Measurements from ENCODE around the gene EFHD2.
"Not testable (repeated sequence)": the region's sequence is repeated elsewhere in the genome, so short reads cannot be mapped to it uniquely, and the experiment has no call there.

The EFHD2 gene

DNA sequence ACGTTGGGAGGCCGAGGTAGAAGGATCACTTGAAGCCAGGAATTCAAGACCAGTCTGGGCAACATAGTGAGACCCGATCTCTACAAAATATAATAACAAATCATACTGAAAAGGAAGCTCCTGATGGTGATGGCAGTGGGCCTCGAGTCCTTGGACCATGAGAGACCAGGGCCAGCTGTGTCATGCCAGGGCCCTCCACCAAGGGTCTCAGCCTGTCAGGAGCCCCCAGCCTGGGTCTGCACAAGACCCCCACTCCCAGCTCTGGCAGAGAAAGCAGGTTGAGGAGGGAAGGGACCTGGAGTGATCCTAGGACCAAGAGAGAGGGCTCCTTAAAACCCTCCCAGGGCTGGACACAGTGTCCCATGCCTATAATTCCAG is 21.9 kb downstream of the EFHD2 start:
- DNase-seq, result no peak

DNA sequence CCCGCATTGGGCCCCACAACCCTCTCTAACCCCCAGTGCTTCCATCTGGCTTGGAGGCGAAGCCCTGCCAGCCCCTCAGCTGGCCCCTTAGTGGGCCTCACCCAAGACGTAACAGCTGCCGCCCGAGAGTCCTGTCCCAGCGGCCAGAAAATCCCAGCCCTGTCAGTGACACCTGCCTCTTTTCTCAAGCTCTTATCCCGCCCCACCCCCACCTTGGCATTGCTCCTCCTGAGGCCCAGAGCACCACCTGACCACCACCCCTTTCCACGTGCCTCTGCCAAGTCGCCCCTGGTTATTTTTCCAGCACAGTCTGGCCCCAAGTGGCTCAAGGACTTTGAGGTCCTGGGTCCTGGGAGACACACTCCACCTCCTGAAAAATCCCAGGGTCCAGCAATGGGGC is 22.6 kb downstream of the EFHD2 start:
- DNase-seq, result no peak

DNA sequence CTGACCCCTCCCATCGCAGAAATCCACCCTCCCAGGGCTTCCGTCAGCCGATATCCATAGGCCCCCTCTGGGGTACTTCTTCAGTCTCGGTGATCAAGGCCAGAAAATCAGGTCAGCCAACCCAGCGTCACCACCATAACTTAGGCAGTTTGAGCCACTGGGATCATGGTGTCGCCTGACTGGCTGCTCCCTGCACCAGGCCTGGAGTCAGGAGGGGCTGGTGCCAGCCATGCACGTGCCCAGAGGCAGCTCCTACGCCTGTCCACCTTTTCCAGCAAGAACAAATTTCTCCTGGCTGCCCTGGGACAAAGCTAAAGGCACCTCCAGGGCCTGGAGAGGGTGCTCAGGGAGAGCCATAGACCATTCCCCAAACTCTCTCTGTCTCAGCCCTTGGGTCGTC is 23.8 kb downstream of the EFHD2 start:
- DNase-seq, result no peak

DNA sequence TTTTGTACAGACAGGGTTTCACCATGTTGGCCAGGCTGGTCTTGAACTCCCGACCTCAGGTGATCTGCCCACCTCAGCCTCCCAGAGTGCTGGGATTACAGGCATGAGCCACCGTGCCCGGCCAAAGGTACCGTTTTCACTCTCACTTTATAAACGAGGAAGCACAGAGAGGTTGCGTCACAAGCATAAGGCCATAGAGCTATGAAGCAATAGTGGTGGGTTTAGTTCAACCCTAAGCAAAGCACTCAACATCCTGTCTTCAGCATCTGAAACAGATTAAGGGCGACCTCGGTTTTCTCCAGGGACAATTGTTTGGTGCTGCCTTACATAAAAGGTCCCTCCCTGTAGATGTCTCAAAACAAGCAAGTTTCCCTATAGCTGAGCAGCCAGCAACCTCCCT is 25.1 kb downstream of the EFHD2 start:
- not testable (repeated sequence) for DNase-seq

DNA sequence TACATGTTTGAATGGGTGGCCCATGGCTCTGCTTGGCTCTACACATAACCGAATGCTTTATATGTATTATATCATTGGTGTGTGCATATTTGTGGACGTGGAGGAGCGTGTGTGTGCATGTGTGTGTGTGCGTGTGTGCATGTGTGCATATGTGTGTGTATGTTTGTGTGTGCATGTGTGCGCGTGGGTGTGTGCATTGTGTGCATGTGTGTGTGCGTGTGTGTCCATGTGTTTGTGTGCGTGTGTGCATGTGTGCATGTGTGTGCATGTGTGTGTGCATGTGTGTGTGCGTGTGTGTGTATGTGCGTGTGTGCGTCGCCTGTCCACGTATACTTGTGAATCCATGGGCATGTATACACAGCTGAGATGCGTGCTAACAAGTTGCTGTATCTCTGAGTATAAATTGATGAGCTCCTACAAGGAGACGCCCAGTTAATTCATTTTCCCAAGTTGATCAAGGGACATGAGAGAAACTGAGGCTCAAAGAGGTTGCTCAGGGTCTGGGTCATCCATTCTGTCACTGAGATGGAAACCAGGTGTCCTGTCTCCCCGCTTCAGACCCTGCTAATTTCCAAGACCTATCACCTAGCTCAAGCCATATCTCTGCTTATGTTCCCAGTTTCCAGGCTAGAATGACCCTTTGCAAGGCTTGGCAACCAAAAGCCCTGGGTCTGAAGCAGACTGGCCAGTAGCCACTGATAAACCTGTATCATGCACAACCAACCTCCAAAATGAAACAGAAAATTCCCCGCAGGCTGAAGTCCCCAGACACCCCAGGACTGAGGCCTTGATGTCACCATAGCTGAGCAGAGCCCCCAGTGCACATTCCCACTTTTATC is 25.8 kb downstream of the EFHD2 start:
- DNase-seq, result no peak

DNA sequence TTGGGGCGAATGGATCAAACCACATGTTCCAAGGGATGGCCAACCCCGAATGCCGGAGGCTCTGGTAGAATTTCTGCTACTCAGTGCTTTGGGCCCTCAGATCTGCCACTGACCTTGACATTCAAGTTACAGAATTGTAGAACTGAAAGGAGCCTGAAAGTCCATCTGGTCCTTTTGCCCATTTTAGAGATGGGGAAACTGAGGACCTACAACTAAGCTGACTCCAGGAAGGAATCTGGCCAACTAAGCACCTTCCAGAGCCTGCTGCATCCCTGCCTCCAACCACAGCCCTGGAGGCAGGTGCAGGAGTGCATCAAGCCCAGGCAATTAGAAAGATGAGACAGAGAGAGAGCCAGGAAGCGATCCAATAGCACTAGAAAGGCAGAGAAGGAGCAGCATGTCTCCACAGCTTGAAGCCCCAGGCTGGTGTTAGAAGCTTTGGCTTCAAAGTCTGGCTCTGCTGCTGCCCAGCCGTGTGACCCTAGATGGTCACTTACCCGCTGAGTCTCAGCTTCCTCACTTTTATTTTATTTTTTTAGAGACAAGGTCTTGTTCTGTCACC is 27.3 kb downstream of the EFHD2 start:
- DNase-seq, result no peak

DNA sequence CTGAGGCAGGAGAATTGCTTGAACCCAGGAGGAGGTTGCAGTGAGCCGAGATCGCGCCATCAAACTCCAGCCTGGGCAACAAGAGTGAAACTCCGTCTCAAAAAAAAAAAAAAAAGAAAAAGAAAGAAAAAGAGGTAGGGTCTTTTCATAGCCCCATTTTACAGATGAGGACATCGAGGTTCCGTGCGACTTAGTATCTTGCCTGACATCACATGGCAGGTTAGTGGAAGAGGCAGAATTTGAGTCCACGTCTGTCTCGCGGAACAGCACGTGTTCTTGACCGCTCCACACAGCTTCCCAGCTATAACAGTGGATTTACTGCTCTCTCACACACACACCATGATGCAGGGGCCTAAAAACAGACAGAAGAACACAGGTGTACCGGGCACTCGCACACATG is 29.6 kb downstream of the EFHD2 start:
- DNase-seq, result no peak

GRCh38 chr1:15440357-15440756 is 30.7 kb downstream of the EFHD2 start:
- no peak for DNase-seq

DNA sequence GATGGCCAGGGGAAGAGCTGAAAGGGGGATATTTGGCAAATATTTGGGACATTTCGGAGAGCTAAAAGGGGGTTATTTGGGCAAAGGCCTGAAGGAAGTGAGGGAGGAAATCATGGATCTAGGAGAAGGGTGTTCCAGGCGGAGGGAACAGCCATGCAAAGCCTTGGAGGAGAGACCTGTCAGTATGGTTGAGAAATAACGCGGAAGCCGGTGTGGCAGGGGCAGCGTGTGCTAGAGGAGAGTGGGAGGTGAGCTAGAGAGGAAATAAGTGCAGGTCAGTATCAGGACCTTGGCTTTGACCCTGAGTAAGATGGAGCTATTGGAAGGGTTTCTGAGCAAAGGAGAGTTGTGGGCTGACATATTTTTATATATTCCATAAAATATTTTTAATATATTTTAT is 31.6 kb downstream of the EFHD2 start:
- no peak for DNase-seq

DNA sequence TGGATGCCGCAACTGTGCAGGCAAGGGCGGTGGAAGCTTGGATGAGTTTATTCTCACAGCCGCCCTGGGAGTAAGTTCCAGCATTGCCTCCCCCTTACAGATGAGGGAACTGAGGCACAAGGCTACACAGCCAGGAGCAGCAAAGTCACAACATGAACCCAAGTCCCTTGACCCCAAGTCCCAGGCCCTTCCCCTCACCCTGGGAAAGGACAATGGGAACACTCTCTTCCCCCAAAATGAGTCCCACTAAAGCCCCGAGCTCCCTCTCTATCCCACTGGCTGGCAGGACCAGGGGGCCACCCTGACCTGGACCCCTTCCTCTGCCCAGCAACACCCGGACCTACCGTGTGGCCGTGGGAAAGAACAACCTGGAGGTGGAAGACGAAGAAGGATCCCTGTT is 32.4 kb downstream of the EFHD2 start:
- DNase-seq, result no peak

DNA sequence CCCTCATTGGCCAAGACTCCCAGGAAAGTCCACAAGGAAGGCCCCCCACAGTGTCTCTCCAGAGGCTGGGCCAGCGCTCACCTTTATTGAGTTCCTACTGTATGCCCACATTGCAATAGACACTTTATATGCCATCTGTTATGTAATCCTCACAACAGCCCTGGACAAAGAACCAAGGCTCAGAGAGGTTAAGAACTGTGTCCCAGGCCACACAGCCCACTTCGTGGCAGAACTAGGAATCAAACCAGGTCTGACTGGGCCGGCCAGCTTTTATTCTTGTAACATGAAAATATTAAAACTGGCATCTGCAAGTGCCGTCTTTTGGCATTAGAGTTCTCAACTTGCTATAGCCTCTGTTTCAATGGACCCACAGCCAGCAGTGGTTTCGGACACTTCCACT is 33.1 kb downstream of the EFHD2 start:
- DNase-seq, result no peak

GRCh38 chr1:15443281-15443680 is 33.6 kb downstream of the EFHD2 start:
- DNase-seq, result no peak

GRCh38 chr1:15444468-15445389 is 35.0 kb downstream of the EFHD2 start:
- no peak for DNase-seq

DNA sequence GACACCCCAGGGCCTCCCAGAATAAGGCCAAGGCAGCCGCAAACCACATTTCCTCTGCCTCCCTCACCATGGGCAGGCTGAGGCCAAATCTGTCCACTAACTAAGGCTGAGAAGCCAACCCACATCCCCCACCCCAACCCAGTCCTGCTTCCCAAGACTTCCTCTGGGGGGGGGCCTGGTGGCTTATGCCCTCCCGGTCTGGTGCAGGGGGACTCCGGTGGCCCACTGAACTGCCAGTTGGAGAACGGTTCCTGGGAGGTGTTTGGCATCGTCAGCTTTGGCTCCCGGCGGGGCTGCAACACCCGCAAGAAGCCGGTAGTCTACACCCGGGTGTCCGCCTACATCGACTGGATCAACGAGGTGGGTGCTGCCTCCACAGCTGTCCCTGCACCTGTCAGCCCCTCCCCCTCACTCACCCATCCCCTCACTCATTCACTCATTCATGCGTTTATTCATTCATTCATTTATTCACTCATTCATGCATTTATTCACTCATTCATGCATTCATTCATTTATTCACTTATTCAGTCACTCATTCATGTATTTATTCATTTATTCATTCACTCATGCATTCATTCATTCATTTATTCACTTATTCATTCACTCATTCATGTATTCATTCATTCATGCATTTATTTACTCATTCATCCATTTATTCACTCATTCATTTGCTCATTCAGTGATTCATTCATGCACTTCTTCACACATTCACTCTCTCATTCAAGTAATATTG is 35.9 kb downstream of the EFHD2 start:
- no peak for DNase-seq

GRCh38 chr1:15446212-15446611 is 36.5 kb downstream of the EFHD2 start:
- DNase-seq, result no peak

- no peak for DNase-seq
Measured at GRCh38 chr1:15448877-15449462, 39.3 kb downstream of the EFHD2 start.

GRCh38 chr1:15449567-15449966 is 39.9 kb downstream of the EFHD2 start:
- no peak for DNase-seq

DNA sequence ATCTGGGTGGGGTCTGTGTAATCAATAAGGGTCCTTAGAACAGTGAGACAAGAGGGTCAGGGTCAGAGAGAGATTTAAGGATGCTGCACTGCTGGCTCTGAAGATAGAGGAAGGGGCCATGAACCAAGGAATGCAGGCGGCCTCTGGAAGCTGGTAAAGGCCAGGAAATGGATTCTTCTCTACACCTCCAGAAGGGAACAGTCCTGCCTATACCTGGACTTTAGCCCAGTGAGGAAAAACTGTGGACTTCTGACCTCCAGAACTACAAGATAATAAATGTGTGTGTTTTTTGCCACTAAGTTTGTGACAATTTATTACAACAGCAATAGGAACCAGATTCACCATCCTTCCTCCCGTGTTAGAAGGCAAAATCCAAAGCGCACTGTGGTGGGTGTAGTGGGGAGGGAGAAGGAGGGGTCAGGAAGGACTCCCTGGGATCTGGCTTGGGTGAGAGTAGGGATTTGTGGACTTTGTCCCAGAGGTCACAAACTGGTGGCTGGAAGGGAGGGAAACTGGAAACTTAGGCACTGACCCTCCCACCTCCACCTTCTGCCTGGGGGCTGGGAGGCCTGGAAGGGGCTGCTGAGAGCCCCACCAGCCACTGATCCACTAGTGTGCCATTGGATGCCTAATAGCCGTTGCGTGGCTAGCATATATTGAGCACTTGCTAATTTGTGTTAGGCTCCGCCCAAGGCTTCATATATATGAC is 41.5 kb downstream of the EFHD2 start:
- DNase-seq, result no peak

DNA sequence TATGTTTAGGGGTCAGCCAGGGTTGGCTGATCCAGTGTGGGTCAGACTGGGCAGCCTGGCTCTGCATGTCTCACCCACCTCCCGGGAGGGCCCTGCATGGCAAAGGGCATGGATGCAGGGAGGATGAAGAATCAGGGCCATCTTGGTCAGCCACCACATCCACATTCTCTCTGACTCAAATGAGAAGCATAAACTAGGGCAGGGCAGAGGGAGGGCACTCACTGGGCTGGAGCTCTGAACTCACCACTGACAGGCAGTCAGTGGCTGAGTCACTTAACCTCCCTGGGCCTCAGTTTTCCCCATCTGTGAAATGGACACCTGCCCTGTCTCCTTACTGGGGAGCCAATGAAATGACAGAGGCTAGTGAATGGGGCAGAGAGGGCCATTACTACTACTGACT is 42.5 kb downstream of the EFHD2 start:
- DNase-seq, result no peak

GRCh38 chr1:15452866-15453571 is 43.3 kb downstream of the EFHD2 start:
- no peak for DNase-seq

DNA sequence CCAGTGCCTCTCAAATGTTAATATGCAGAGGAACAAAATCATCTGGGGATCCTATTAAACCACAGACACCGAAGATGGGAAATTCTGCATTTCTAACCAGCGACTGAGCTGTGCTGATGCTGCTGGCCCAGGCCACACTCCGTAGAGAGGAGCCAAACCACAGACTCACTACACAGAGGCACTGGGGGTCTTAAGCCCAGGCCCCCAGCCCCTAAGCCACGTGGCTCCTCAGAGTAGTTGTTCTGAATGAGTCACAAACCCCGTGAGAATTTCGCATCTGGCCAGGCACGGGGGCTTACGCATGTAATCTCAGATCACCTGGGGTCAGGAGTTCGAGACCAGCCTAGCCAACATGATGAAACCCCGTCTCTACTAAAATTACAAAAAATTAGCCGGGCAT is 44.0 kb downstream of the EFHD2 start:
- DNase-seq, result no peak
